ENCODE results near the gene RNF213.

- TF ChIP-seq ATF2 (tag by site-specific recombination; IDR thresholded peaks at IDR 0.05; ENCODE audit: low read depth) (no peak), ZNF155 (tag by site-specific recombination; IDR thresholded peaks at IDR 0.05) (no peak), ZNF707 (tag by site-specific recombination; IDR thresholded peaks at IDR 0.05) (no peak), PBX3 (CRISPR knock-in tag; IDR thresholded peaks at IDR 0.05) (no peak), ZNF510 (tag by site-specific recombination; IDR thresholded peaks at IDR 0.05; ENCODE audit: insufficient replicate concordance) (no peak), ZNF19 (tag by site-specific recombination; IDR thresholded peaks at IDR 0.05; ENCODE audit: low read depth) (no peak), MYNN (tag by site-specific recombination; IDR thresholded peaks at IDR 0.05; ENCODE audit: borderline replicate concordance) (no peak), CTCF (tag by site-specific recombination; IDR thresholded peaks at IDR 0.05) (no peak), ZNF24 (tag by site-specific recombination; IDR thresholded peaks at IDR 0.05) (no peak), ZNF274 (IDR thresholded peaks at IDR 0.05; ENCODE audit: low read length) (no peak), ZNF274 (tag by site-specific recombination; IDR thresholded peaks at IDR 0.05; ENCODE audit: borderline replicate concordance) (no peak), TCF7L2 (IDR thresholded peaks at IDR 0.05; ENCODE audit: borderline replicate concordance, low read depth, low read length) (no peak), HOXA7 (CRISPR knock-in tag; IDR thresholded peaks at IDR 0.05; ENCODE audit: borderline replicate concordance) (no peak)
These were observed 126.4 kb downstream of the RNF213 start for GRCh38 chr17:80387071-80387470.

Data from HEK293 (cell line).